Memory B cell (primary cell): Measurements from ENCODE around the gene DOCK9.

ENCODE experiments used
- ATAC-seq: fragments of 150-1000 bp; cut with Tn5 transposase; 2 replicates; pipeline ENCODE4 v1.10.0; 2021; ENCODE audit warnings: low read depth, mild to moderate bottlenecking, moderate library complexity
- DNase-seq, 2 donors: peaks; one replicate each; pipeline ENCODE4 v3.0.0; 2022; ENCODE audit warnings: low spot score in 2 of 2
- H3K27ac Mint-ChIP-seq: one replicate; pipeline ENCODE4 v1.8.0; 2022; ENCODE audit warnings: mild to moderate bottlenecking, moderate library complexity, mixed read lengths
- H3K27me3 Mint-ChIP-seq: one replicate; pipeline ENCODE4 v1.8.0; 2022; ENCODE audit warnings: mixed read lengths
- H3K36me3 Mint-ChIP-seq: one replicate; pipeline ENCODE4 v1.8.0; 2022; ENCODE audit warnings: mild to moderate bottlenecking, mixed read lengths
- H3K4me1 Mint-ChIP-seq: one replicate; pipeline ENCODE4 v1.8.0; 2022; ENCODE audit warnings: mixed read lengths
- H3K4me3 Mint-ChIP-seq: one replicate; pipeline ENCODE4 v1.8.0; 2022; ENCODE audit warnings: mild to moderate bottlenecking, moderate library complexity, mixed read lengths
- H3K9me3 Mint-ChIP-seq: one replicate; pipeline ENCODE4 v1.8.0; 2022; ENCODE audit warnings: mixed read lengths

The DOCK9 gene

DNA sequence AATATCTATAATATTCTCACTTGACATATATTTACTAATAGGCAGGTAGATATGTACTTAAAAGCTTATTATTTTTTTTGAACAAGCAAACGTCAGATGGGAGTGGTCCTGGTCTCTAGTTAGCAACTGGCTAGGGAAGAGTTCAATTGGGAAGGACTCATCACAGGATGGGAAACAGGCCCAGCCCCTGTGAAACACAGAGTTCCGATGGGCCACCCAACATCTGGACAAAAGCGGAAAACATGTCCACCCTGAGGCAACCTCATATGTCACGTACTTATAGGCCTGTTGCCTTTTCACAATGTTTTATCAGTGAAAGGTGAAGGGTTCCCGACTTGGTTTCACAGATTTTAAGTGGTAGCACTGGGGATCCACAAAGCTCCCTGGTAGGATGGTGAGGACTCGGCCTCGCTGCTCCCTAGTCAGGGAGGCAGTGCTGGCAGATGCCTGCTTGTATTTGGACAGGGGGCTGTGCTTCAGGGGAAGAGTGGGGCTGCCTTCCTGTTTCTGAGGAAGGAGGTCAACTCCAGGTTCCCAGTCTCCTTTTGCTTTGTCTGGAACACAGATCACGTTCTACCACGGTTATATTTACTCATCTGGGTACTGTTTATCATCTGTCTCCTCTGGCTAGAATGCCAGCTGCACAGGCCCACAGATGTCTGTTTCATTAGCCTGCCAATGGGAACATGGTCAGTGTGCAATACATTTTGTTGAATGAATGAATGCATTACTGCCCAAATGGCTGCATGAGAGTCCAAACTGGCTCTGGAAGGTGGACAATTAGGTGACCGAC is 176.0 kb downstream of the DOCK9 start:
- Mint-ChIP-seq H3K27ac (peak overlapping the region; percentile 47), H3K9me3 (no peaks in the 10 kb centered on the region), H3K36me3 (peaks cover 36% of the 10 kb centered on the region), H3K4me1 (no peaks in the 10 kb centered on the region), H3K27me3 (no peaks in the 10 kb centered on the region), H3K4me3 (no peak overlapping the region)
- DNase-seq (no peak), ATAC-seq (no peak)

DNA sequence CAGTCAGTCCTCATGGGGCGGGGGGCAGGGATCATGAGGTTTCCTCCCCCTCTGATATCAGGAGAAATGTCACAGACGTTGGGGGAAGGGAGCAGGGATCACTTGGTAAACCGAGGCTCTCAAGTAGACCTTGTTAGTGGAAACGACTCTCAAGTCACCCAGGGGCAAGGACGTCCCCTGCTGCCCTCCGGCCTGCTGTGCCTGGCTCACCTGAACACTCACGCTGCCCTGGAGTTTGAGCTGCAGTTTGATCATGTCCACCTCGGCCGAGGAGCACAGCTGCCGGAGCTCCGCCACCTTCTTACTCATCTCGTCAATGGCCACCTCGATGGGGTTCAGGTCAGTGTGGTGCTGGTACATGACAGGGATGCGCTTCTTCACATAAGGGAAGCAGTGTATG is 177.8 kb downstream of the DOCK9 start:
- DNase-seq (no peak), ATAC-seq (no peak)
- Mint-ChIP-seq H3K4me1 (no peaks in the 10 kb centered on the region), H3K27ac (no peak overlapping the region), H3K9me3 (no peaks in the 10 kb centered on the region), H3K36me3 (peaks cover 48% of the 10 kb centered on the region), H3K4me3 (no peak overlapping the region), H3K27me3 (no peaks in the 10 kb centered on the region)

DNA sequence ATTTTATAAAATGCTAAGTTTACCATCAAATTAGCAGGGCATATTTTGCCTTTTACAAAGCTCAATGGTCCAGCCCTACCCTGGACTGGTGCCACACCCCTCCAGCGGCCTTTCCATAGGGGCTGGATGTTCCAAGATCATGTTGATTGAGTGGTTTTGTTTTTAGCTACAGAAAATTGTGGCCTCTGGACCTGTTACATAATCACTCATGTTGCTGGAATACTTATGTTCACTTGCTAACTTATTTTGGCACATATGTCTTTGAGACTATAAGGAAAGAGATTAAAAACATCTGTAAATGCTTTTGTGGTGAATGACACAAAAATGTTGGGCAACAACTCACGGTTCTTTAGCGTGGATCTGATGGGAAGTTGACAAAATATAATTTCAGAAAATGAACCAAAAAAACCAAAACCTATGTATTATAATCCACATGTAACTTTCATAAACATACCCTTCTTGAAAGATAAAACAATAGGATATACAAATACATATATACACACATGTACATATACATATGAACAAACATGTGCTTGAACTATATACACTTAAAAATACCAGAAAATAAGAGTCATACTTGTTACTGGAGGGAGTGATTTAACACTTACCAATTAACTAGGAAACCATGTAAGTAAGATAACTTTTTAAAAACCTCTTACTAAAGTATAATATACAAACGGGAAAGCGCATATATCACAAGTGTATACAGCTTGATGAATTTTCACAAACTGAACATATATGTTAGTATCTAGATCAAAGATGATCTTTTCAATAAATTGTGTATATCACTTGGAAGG is 178.8 kb downstream of the DOCK9 start:
- Mint-ChIP-seq H3K4me3 (no peak overlapping the region), H3K9me3 (no peaks in the 10 kb centered on the region), H3K36me3 (peaks cover 51% of the 10 kb centered on the region), H3K27ac (peak overlapping the region; percentile 50), H3K27me3 (no peaks in the 10 kb centered on the region), H3K4me1 (no peaks in the 10 kb centered on the region)
- DNase-seq (no peak), ATAC-seq (no peak)

DNA sequence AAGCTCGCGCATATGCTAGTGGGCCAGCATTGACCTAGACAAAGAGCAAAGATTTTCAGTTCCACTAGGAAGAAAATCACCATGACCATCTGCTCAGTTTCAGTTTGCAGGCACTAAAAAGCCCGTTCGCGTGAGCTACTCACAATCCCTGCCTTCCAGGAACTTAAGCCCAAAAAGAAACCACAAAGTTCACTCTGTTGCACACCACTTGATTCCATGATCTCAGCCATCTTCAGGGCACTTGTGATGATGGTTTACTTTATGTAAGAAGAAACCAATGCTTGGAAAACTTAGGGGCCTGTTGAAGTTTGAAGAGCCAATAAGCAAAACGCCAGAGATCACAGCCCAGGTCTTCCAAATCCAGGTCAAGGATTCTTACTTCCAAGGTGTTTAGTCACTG is 180.4 kb downstream of the DOCK9 start:
- no peaks in the 10 kb centered on the region for H3K9me3 Mint-ChIP-seq
- no peak overlapping the region for H3K27ac Mint-ChIP-seq
- DNase-seq (no peak), ATAC-seq (no peak)
- no peak overlapping the region for H3K4me3 Mint-ChIP-seq
- no peaks in the 10 kb centered on the region for H3K4me1 Mint-ChIP-seq
- H3K36me3 Mint-ChIP-seq, result peaks cover 53% of the 10 kb centered on the region
- H3K27me3 Mint-ChIP-seq, result no peaks in the 10 kb centered on the region

DNA sequence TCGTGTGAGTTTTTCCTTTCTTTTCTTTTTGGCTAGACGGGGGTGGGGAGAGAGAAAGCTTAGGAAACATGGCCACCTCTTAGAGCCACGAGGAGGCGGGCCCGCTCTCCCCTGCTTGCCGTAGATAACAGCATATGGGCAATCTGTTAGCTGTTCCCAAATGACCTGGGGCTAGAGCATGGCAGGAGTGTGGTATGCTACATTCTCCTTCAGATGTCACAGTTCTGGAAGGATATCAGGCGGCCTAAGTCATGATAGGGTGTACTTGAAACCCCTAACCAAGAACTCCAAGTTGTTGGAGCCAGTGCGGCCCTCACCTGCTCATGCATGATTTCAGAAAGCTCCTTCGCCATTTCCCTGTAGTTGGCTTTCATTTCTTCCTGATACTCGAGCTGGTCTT is 181.1 kb downstream of the DOCK9 start:
- peaks cover 52% of the 10 kb centered on the region for H3K36me3 Mint-ChIP-seq
- H3K27ac Mint-ChIP-seq, result no peak overlapping the region
- ATAC-seq (no peak), DNase-seq (no peak)
- no peaks in the 10 kb centered on the region for H3K9me3 Mint-ChIP-seq
- no peaks in the 10 kb centered on the region for H3K4me1 Mint-ChIP-seq
- H3K4me3 Mint-ChIP-seq, result no peak overlapping the region
- H3K27me3 Mint-ChIP-seq, result no peaks in the 10 kb centered on the region

DNA sequence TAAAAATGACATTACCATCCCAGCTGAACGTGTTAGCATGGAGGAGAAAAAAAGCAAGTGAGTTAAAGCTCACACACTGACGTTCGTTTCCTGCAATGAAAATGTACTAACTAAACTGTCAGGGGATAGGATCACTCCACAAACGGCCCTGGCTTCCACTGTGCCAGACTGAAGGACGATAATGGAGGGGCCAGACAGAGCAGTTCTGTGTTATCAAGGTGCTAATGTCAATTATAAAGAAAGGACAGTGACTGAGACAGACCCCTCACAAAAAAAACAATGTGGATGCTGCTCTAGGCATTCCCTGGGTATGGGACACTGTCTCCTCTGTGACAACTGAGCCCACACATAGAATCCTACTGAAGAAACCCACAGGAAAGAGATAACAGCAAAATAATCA is 181.7 kb downstream of the DOCK9 start:
- Mint-ChIP-seq H3K36me3 (peaks cover 52% of the 10 kb centered on the region), H3K4me1 (no peaks in the 10 kb centered on the region), H3K4me3 (no peak overlapping the region), H3K27ac (no peak overlapping the region), H3K9me3 (no peaks in the 10 kb centered on the region), H3K27me3 (no peaks in the 10 kb centered on the region)
- ATAC-seq, result no peak
- no peak for DNase-seq

DNA sequence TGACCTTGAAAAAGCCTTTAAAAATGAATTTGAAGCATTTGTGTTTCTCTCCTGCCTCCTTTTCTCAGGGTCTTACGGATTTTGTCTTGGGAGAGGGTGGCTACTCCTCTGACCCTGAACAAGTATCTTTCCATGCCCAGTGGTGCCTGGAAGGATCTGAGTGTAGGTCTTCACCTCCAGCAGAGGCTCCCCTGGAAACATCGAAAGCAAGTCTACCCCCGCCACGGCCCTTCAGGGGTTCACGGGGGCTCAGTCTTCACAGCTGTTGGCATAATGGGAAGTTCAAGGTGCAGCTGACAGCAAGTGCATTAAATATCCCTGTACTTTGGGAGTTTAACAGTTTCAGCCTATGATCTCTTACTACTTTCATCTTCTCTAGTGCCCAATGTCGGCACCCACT is 182.6 kb downstream of the DOCK9 start:
- Mint-ChIP-seq H3K36me3 (peaks cover 51% of the 10 kb centered on the region), H3K9me3 (no peaks in the 10 kb centered on the region), H3K27ac (no peak overlapping the region), H3K4me1 (no peaks in the 10 kb centered on the region), H3K4me3 (no peak overlapping the region), H3K27me3 (no peaks in the 10 kb centered on the region)
- no peak for ATAC-seq
- DNase-seq, result no peak

DNA sequence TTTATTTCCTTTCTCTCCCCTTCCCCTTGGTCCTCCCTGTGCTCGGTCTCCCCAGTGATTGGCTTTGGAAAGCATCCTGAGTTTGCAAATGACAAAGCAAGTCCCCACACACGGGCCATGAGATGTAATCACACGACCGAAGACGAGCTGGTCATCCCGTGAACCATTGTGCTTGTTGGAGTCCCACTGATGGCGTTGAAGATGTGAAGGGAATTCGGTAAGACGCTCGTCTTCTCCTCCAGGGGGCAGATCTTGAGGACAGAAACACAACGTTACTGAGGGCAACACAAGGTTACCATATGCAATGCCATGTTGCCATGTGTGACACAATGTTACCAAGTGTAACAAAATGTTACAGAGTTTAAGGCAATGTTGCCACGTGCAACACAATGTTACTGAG is 183.4 kb downstream of the DOCK9 start:
- ATAC-seq, result no peak
- H3K36me3 Mint-ChIP-seq, result peaks cover 47% of the 10 kb centered on the region

DNA sequence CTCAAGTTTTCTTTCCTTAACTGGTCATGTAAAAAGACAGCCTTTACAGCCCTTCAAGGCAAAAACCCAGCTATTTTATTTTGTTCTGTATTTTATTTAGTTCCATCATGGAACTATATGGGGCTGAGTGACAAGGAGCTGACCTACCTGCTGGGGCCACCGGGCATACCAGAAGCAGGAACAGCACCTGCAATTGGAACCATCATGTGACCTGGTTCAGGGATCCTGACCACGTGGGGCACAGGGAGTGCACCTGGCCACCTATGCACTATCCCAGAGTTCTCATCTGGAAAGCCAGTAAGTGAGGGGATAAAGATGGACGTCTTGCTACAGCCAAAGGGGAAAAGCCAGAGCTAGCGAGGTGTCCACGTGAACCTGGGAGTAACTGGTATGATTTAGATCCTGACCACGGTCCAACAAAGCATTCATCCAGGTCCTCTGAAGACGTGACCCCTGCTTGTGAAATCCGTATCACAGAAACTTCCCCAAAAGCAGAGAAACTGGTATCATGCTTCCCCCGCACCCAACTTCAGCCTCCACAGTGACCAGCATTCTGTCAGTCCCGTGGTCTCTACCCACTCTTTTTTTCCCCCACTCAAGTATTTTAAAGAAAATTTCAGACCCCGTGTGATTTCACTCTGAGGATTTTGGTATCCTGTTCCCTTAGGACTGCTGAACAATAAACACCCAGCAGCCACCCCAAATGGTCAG is 184.9 kb downstream of the DOCK9 start:
- Mint-ChIP-seq H3K27ac (no peak overlapping the region), H3K9me3 (no peaks in the 10 kb centered on the region), H3K36me3 (peaks cover 42% of the 10 kb centered on the region), H3K4me1 (peaks cover 3% of the 10 kb centered on the region), H3K4me3 (no peak overlapping the region), H3K27me3 (peaks cover 3% of the 10 kb centered on the region)
- ATAC-seq (no peak), DNase-seq (no peak)

More for the DNA sequence above, 183.4 kb downstream of the DOCK9 start:
- no peak for DNase-seq
- Mint-ChIP-seq H3K27ac (no peak overlapping the region), H3K4me1 (no peaks in the 10 kb centered on the region), H3K9me3 (no peaks in the 10 kb centered on the region), H3K27me3 (no peaks in the 10 kb centered on the region), H3K4me3 (no peak overlapping the region)

DNA sequence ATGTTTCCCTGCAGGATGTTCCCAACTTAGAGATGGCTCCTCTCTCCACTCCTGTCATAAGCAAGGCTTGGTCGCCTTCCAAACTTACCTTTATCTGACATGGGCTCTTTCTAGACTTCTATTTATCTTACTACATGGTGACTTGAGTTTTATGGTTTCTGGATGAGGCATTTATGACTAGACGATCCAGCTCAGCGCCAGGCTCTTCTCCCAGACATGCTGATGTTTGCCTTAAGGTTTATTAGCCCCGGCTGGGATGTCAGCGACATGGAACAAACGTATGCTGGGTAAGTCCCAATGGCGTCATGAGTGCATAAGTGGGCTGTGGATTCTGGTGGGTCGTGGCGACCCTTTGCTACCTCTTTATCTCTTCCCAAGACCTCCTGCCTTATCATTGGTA is 185.5 kb downstream of the DOCK9 start:
- DNase-seq, result no peak

DNA sequence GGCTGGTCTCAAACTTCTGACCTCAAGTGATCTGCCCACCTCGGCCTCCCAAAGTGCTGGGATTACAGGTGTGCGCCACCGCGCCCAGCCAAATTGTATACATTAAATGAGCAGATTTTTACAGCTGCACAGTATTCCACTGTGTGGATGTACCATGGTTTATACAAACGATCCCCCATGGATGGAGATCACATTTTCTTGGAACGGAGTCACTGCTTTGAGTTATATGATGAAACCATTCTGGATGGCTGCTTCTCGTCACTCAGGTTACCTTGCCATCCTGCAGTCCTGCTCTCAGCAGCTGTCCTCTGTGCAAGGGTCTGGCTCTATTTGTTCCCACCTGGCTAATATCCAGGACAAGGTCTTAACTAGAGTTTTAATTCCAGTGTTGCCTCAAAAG is 186.3 kb downstream of the DOCK9 start:
- Mint-ChIP-seq H3K9me3 (no peaks in the 10 kb centered on the region), H3K36me3 (peaks cover 33% of the 10 kb centered on the region), H3K4me3 (no peak overlapping the region), H3K4me1 (peaks cover 3% of the 10 kb centered on the region), H3K27me3 (peaks cover 3% of the 10 kb centered on the region), H3K27ac (no peak overlapping the region)
- ATAC-seq (no peak), DNase-seq (no peak)

More for the DNA sequence above, 185.5 kb downstream of the DOCK9 start:
- Mint-ChIP-seq H3K4me1 (peaks cover 3% of the 10 kb centered on the region), H3K36me3 (peaks cover 38% of the 10 kb centered on the region), H3K27me3 (peaks cover 3% of the 10 kb centered on the region), H3K9me3 (no peaks in the 10 kb centered on the region), H3K4me3 (no peak overlapping the region), H3K27ac (no peak overlapping the region)
- no peak for ATAC-seq

DNA sequence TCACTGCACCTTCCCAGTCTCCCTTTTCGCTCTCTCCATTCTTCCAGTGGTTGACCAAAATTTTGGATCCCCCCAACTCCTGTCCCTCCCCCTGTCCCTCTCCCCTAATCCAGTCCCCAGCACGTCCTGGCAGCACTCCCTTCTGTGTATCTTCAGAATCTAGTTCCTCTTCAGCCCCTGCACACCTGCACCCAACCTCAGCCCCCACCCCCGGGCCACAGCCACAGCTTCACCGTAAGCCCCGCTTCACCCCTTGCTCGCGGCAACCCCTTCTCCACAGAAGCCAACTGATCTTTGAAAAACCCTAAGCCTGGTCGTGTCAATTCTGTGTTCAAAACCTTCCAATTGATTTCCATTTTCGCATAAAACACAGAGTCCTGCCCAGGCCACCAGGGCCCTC is 189.9 kb downstream of the DOCK9 start:
- peaks cover 3% of the 10 kb centered on the region for H3K27me3 Mint-ChIP-seq
- DNase-seq, result no peak
- H3K27ac Mint-ChIP-seq, result no peak overlapping the region
- H3K36me3 Mint-ChIP-seq, result peaks cover 6% of the 10 kb centered on the region
- peaks cover 3% of the 10 kb centered on the region for H3K4me1 Mint-ChIP-seq
- no peaks in the 10 kb centered on the region for H3K9me3 Mint-ChIP-seq
- no peak for ATAC-seq
- no peak overlapping the region for H3K4me3 Mint-ChIP-seq

DNA sequence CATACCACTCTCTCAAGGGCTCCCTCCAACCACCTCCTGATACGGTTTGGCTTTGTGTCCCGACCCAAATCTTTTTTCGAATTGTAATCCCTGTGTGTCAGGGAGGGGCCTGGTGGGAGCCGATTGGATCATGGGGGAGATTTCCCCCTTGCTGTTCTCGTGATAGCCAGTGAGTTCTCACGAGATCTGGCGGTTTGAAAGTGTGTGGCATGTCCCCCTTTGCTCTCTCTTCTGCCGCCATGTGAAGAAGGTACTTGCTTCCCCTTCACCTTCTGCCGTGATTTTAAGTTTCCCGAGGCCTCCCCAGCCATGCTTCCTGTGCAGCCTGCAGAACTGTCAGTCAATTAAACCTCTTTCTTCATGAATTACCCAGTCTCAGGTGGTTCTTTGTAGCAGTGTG is 190.7 kb downstream of the DOCK9 start:
- peaks cover 3% of the 10 kb centered on the region for H3K27me3 Mint-ChIP-seq
- H3K36me3 Mint-ChIP-seq, result no peaks in the 10 kb centered on the region
- H3K9me3 Mint-ChIP-seq, result no peaks in the 10 kb centered on the region
- H3K4me1 Mint-ChIP-seq, result peaks cover 3% of the 10 kb centered on the region
- ATAC-seq, result no peak
- no peak overlapping the region for H3K27ac Mint-ChIP-seq
- no peak overlapping the region for H3K4me3 Mint-ChIP-seq
- no peak for DNase-seq

DNA sequence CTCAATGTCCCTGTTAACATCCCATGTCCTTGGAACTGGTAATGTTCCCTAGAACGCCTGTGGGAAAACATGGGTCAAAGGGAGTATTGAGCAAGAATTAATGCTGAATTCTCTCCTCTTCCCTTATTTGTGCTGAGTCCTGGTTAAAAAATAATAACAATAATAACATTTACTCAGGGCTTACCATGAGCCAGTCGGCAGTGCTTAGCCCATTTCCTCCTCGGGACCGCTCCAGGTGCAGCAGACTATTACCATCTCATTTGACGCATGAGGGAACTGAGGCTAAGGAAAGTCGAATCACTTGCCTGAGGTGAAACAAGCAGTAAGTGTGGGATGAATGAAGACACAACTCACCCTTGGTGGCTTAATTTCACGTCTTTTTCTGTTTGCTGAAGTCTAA is 191.8 kb downstream of the DOCK9 start:
- no peak for ATAC-seq
- Mint-ChIP-seq H3K27ac (no peak overlapping the region), H3K36me3 (no peaks in the 10 kb centered on the region), H3K4me3 (no peak overlapping the region), H3K4me1 (peaks cover 3% of the 10 kb centered on the region), H3K27me3 (peaks cover 6% of the 10 kb centered on the region), H3K9me3 (no peaks in the 10 kb centered on the region)
- DNase-seq, result no peak
